ENCODE results near the gene UBXN4.

DNA sequence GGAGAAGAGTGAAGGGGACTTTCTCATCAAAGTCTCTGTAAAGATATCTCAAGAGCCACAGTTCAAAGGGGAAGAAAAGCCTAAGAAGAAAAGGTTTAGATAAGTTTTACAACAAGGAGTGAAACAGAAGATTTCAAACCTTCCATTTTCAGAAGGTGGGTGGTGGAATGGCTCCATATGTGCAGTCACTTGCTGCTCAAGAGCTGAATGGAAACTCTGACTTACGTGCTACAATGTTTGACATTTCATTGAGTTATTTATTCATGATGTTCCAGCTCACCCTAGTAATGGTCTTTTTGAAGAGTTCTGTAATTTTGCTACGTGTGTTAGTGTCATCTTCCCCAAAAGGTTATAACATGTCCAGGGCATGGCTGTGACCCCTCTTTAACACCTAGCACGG, 73.6 kb downstream of the UBXN4 start:
- TF ChIP-seq, protein P1, sequence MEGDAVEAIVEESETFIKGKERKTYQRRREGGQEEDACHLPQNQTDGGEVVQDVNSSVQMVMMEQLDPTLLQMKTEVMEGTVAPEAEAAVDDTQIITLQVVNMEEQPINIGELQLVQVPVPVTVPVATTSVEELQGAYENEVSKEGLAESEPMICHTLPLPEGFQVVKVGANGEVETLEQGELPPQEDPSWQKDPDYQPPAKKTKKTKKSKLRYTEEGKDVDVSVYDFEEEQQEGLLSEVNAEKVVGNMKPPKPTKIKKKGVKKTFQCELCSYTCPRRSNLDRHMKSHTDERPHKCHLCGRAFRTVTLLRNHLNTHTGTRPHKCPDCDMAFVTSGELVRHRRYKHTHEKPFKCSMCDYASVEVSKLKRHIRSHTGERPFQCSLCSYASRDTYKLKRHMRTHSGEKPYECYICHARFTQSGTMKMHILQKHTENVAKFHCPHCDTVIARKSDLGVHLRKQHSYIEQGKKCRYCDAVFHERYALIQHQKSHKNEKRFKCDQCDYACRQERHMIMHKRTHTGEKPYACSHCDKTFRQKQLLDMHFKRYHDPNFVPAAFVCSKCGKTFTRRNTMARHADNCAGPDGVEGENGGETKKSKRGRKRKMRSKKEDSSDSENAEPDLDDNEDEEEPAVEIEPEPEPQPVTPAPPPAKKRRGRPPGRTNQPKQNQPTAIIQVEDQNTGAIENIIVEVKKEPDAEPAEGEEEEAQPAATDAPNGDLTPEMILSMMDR (conservative IDR thresholded peaks at IDR 0.05; ENCODE audit: low read length): no peak
- TF ChIP-seq EZH2phosphoT487 (IDR thresholded peaks at IDR 0.05; ENCODE audit: borderline replicate concordance): no peak

Data from Loucy (cell line).